Natural killer cell (primary cell): ENCODE data around the gene POLA2. TPM values are rescaled to one million over a fixed set of nuclear protein-coding genes. Genes with fewer than 3 reads are reported as not detected.

Source experiments
- ATAC-seq, 3 donors: fragments of 150-1000 bp in 2 of 3; fragments of 200-7000 bp in 1 of 3; cut with Tn5 transposase; 1 replicate in 1 of 3; 2 replicates in 2 of 3; pipeline ENCODE4 v1.10.0; 2021; ENCODE audit warnings: mild to moderate bottlenecking in 2 of 3, moderate library complexity in 2 of 3
- DNase-seq, 2 donors: peaks; one replicate each; pipeline versions ENCODE4 v3.0.0 to v3.0.0-alpha.2; 2013 to 2021; ENCODE audit warnings: mixed read lengths in 1 of 2
- H3K27ac ChIP-seq: one replicate; pipeline ENCODE4 v1.5.1; 2013; ENCODE audit warnings: mild to moderate bottlenecking, low read length
- H3K27me3 ChIP-seq: one replicate; pipeline ENCODE4 v1.6.1; 2013; ENCODE audit warnings: low read length; ENCODE audit not compliant: control insufficient read depth, insufficient read depth
- H3K36me3 ChIP-seq: one replicate; pipeline ENCODE4 v1.6.1; 2013; ENCODE audit warnings: low read length; ENCODE audit not compliant: control insufficient read depth, insufficient read depth
- H3K4me1 ChIP-seq: one replicate; pipeline ENCODE4 v1.6.1; 2013; ENCODE audit warnings: low read length; ENCODE audit not compliant: control insufficient read depth, insufficient read depth
- H3K4me3 ChIP-seq: one replicate; pipeline ENCODE4 v1.5.1; 2013; ENCODE audit warnings: low read length
- H3K9me3 ChIP-seq: one replicate; pipeline ENCODE4 v1.6.1; 2013; ENCODE audit warnings: low read length; ENCODE audit not compliant: control insufficient read depth, insufficient read depth
- H3K27ac Mint-ChIP-seq, 2 donors: one replicate each; pipeline ENCODE4 v1.8.0; 2022; ENCODE audit warnings: mild to moderate bottlenecking in 2 of 2, mixed read lengths in 2 of 2, moderate library complexity in 1 of 2
- H3K27me3 Mint-ChIP-seq, 2 donors: one replicate each; pipeline ENCODE4 v1.8.0; 2022; ENCODE audit warnings: low read depth in 2 of 2, mixed read lengths in 2 of 2
- H3K36me3 Mint-ChIP-seq: one replicate; pipeline ENCODE4 v1.8.0; 2022; ENCODE audit warnings: mixed read lengths
- H3K4me1 Mint-ChIP-seq, 2 donors: one replicate each; pipeline ENCODE4 v1.8.0; 2022; ENCODE audit warnings: mixed read lengths in 2 of 2
- H3K4me3 Mint-ChIP-seq: one replicate; pipeline ENCODE4 v1.8.0; 2022; ENCODE audit warnings: mild to moderate bottlenecking, moderate library complexity, mixed read lengths
- H3K9me3 Mint-ChIP-seq, 2 donors: one replicate each; pipeline ENCODE4 v1.8.0; 2022; ENCODE audit warnings: mixed read lengths in 2 of 2
- CTCF ChIP-seq: fragments of 200-600 bp; IDR thresholded peaks from one replicate; pipeline ENCODE4 v1.8.0; 2022; ENCODE audit warnings: antibody characterized with exemption
- WGBS: methylation state at CpG from one replicate; pipeline ENCODE4 v1.1.7; 2013; ENCODE audit warnings: missing lambda C conversion rate; ENCODE audit not compliant: insufficient coverage; 5-methylcytosine and 5-hydroxymethylcytosine counted together
- intact Hi-C: fragments of 100-400 bp; cut with micrococcal nuclease; formaldehyde crosslinking; loops from one replicate; pipeline ENCODE4 v1.14.2; 2022
- total RNA-seq, 4 donors: library from RNA; stranded (reverse); fragments of 120-200 nt in 1 of 4; gene quantifications; one replicate each; pipeline versions ENCODE4 v1.2.3 to v1.2.4, GENCODE V29; 2013 to 2022

The POLA2 gene
- total RNA-seq, 3 donors from 2014 or later (not counting 1 experiment from before 2014, with no cell fraction given): 21.2 to 24.2 (median 22.7) TPM

GRCh38 chr11:65303555-65303954, 41.8 kb downstream of the POLA2 start:
- H3K27ac Mint-ChIP-seq: no peak overlapping the region
- no peak for ATAC-seq
- intact Hi-C loops: no loop called here

GRCh38 chr11:65304110-65304509, 42.3 kb downstream of the POLA2 start:
- ATAC-seq (no peak), DNase-seq (no peak)
- Mint-ChIP-seq H3K27ac (no peak overlapping the region), H3K27me3 (no peaks in the 10 kb centered on the region), H3K4me3 (no peak overlapping the region), H3K4me1 (no peaks in the 10 kb centered on the region), H3K9me3 (no peaks in the 10 kb centered on the region), H3K36me3 (no peaks in the 10 kb centered on the region)
- WGBS: 97% methylated on average over 4 of the region's 4 CpGs
- no peak overlapping the region for H3K4me3 ChIP-seq
- H3K9me3 ChIP-seq: no peaks in the 10 kb centered on the region
- no peaks in the 10 kb centered on the region for H3K36me3 ChIP-seq
- intact Hi-C loops: no loop called here
- H3K4me1 ChIP-seq: peaks cover 6% of the 10 kb centered on the region
- TF ChIP-seq CTCF: no peak
- H3K27me3 ChIP-seq: no peaks in the 10 kb centered on the region
- H3K27ac ChIP-seq: no peak overlapping the region

More at GRCh38 chr11:65303555-65303954, 41.8 kb downstream of the POLA2 start:
- H3K27me3 ChIP-seq: no peaks in the 10 kb centered on the region
- peaks cover 2% of the 10 kb centered on the region for H3K36me3 ChIP-seq
- H3K9me3 ChIP-seq: no peaks in the 10 kb centered on the region
- Mint-ChIP-seq H3K4me1 (no peaks in the 10 kb centered on the region), H3K27me3 (no peaks in the 10 kb centered on the region), H3K36me3 (no peaks in the 10 kb centered on the region), H3K9me3 (no peaks in the 10 kb centered on the region), H3K4me3 (no peak overlapping the region)
- 100% methylated on average over 3 of the region's 3 CpGs for WGBS
- H3K27ac ChIP-seq: no peak overlapping the region
- no peak for TF ChIP-seq CTCF
- no peak for DNase-seq
- H3K4me1 ChIP-seq: peaks cover under 1% of the 10 kb centered on the region
- no peak overlapping the region for H3K4me3 ChIP-seq

GRCh38 chr11:65304613-65305012, 42.9 kb downstream of the POLA2 start:
- Mint-ChIP-seq H3K4me3 (no peak overlapping the region), H3K27ac (no peak overlapping the region), H3K27me3 (no peaks in the 10 kb centered on the region), H3K9me3 (no peaks in the 10 kb centered on the region), H3K4me1 (no peaks in the 10 kb centered on the region), H3K36me3 (no peaks in the 10 kb centered on the region)
- intact Hi-C loops: no loop called here
- Histone ChIP-seq H3K36me3 (no peaks in the 10 kb centered on the region), H3K27ac (no peak overlapping the region), H3K4me1 (peaks cover 6% of the 10 kb centered on the region), H3K4me3 (no peak overlapping the region), H3K9me3 (no peaks in the 10 kb centered on the region), H3K27me3 (no peaks in the 10 kb centered on the region)
- WGBS: over 99% methylated on average over 5 of the region's 7 CpGs
- ATAC-seq (no peak), DNase-seq (no peak)
- TF ChIP-seq CTCF: no peak

GRCh38 chr11:65305501-65306268, 43.9 kb downstream of the POLA2 start:
- H3K9me3 Mint-ChIP-seq: no peaks in the 10 kb centered on the region
- Histone ChIP-seq H3K27me3 (no peaks in the 10 kb centered on the region), H3K36me3 (no peaks in the 10 kb centered on the region), H3K4me1 (peaks cover 6% of the 10 kb centered on the region), H3K4me3 (no peak overlapping the region), H3K27ac (no peak overlapping the region), H3K9me3 (no peaks in the 10 kb centered on the region)
- ATAC-seq: no peak
- no peak overlapping the region for H3K27ac Mint-ChIP-seq
- no peak for DNase-seq
- WGBS: 95% methylated on average over 17 of the region's 17 CpGs
- H3K36me3 Mint-ChIP-seq: no peaks in the 10 kb centered on the region
- no peaks in the 10 kb centered on the region for H3K4me1 Mint-ChIP-seq
- intact Hi-C loops: no loop called here
- H3K27me3 Mint-ChIP-seq: no peaks in the 10 kb centered on the region
- TF ChIP-seq CTCF: no peak
- no peak overlapping the region for H3K4me3 Mint-ChIP-seq
